A673 (cell line): Measurements from ENCODE around the gene RHEX.

Source experiments
- EZH2 ChIP-seq: fragments of 200-600 bp; sonication (generic); IDR thresholded peaks from 2 replicates; pipeline ENCODE4 v1.6.1; 2017; ENCODE audit warnings: borderline replicate concordance, low read depth, mild to moderate bottlenecking, mixed read lengths, antibody characterized with exemption, low read length; ENCODE audit not compliant: poor library complexity, severe bottlenecking
- TF ChIP-seq, protein P1 (sequence below): fragments of 300-800, 200-600 bp; sonication (generic); conservative IDR thresholded peaks from 2 replicates; pipeline ENCODE4 v1.5.1; 2017; ENCODE audit warnings: low read depth, mild to moderate bottlenecking, antibody characterized with exemption, low read length, moderate library complexity, mixed read lengths

- TF ChIP-seq, protein P1, sequence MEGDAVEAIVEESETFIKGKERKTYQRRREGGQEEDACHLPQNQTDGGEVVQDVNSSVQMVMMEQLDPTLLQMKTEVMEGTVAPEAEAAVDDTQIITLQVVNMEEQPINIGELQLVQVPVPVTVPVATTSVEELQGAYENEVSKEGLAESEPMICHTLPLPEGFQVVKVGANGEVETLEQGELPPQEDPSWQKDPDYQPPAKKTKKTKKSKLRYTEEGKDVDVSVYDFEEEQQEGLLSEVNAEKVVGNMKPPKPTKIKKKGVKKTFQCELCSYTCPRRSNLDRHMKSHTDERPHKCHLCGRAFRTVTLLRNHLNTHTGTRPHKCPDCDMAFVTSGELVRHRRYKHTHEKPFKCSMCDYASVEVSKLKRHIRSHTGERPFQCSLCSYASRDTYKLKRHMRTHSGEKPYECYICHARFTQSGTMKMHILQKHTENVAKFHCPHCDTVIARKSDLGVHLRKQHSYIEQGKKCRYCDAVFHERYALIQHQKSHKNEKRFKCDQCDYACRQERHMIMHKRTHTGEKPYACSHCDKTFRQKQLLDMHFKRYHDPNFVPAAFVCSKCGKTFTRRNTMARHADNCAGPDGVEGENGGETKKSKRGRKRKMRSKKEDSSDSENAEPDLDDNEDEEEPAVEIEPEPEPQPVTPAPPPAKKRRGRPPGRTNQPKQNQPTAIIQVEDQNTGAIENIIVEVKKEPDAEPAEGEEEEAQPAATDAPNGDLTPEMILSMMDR, result no peak
- TF ChIP-seq EZH2, result no peak
Measured at GRCh38 chr1:206143537-206144172, 90.7 kb downstream of the RHEX start.
